GM12878 (cell line): ENCODE measurements around the gene MS4A6A. TPM values are rescaled to one million over a fixed set of nuclear protein-coding genes. Genes with fewer than 3 reads are reported as not detected.

ENCODE experiments used
- ATAC-seq: fragments of 200-7000 bp; cut with Tn5 transposase; 3 replicates; pipeline ENCODE4 v1.9.1; 2020; ENCODE audit warnings: mild to moderate bottlenecking, moderate library complexity
- BruUV-seq: library from RNA; stranded (reverse); fragments of 400-500 nt; replicated peaks from 2 replicates; lab custom pipeline; 2021; lab: Mats Ljungman, UMichigan
- CTCF ChIA-PET: fragments of 300-600 bp; sonication (Branson Sonifier 250); formaldehyde crosslinking; extraction: SDS; loops from one replicate; lab custom pipeline; 2021; ENCODE audit warnings: inconsistent platforms; lab: Yijun Ruan, JAX
- POLR2A ChIA-PET: fragments of 350-600 bp; formaldehyde crosslinking; extraction: SDS; loops from one replicate; lab custom pipeline; 2021; ENCODE audit warnings: inconsistent platforms; lab: Charles Lee
- RAD21 ChIA-PET: fragments of 300-600 bp; sonication (Branson Sonifier 250); formaldehyde crosslinking; loops from one replicate; lab custom pipeline; 2023; ENCODE audit warnings: antibody characterized with exemption; ENCODE audit not compliant: unreplicated experiment; lab: Charles Lee
- SMC1A ChIA-PET: fragments of 300-600 bp; sonication (Branson Sonifier 250); formaldehyde crosslinking; loops from one replicate; lab custom pipeline; 2023; ENCODE audit not compliant: unreplicated experiment, uncharacterized antibody; lab: Charles Lee
- DNase-seq: peaks from one replicate; pipeline ENCODE4 v3.0.0-alpha.2; 2011; ENCODE audit warnings: low read depth, low spot score
- FAIRE-seq: peaks from 3 replicates; lab custom pipeline; 2011; peaks lifted over from hg19 to GRCh38; lab: Jason Lieb, UNC
- H2AFZ ChIP-seq: 2 replicates; pipeline ENCODE4 v1.6.0; 2011; ENCODE audit warnings: low read depth, low read length, control low read depth; ENCODE audit not compliant: control insufficient read depth
- H3K27ac ChIP-seq: 2 replicates; pipeline ENCODE4 v1.5.1; 2011; ENCODE audit warnings: control low read depth; ENCODE audit not compliant: control insufficient read depth, insufficient read depth
- H3K27me3 ChIP-seq, 2 experiments: replicated peaks in 1 of 2; 2 replicates each; pipeline versions ENCODE4 v1.6.0 to v1.6.1; 2011; ENCODE audit warnings: low read length in 1 of 2; ENCODE audit not compliant: control insufficient read depth in 2 of 2, insufficient read depth in 2 of 2
- H3K36me3 ChIP-seq, 2 experiments: 2 replicates each; pipeline ENCODE4 v1.5.1; 2011; ENCODE audit warnings: low read length in 1 of 2; ENCODE audit not compliant: control insufficient read depth in 2 of 2, insufficient read depth in 2 of 2
- H3K4me1 ChIP-seq: 2 replicates; pipeline ENCODE4 v1.6.1; 2011; ENCODE audit warnings: mild to moderate bottlenecking, low read length, moderate library complexity, mixed read lengths; ENCODE audit not compliant: control insufficient read depth, insufficient read depth
- H3K4me2 ChIP-seq: 2 replicates; pipeline ENCODE4 v1.6.0; 2011; ENCODE audit warnings: control low read depth; ENCODE audit not compliant: control insufficient read depth, insufficient read depth
- H3K4me3 ChIP-seq: fragments of 200-600 bp; sonication (generic); 2 replicates; pipeline ENCODE4 v1.5.1; 2016
- H3K79me2 ChIP-seq: 2 replicates; pipeline ENCODE4 v1.6.0; 2011; ENCODE audit warnings: low read length; ENCODE audit not compliant: control insufficient read depth, insufficient read depth
- H3K9ac ChIP-seq: 2 replicates; pipeline ENCODE4 v1.8.0; 2011; ENCODE audit warnings: low read length, control low read depth, mixed read lengths; ENCODE audit not compliant: control insufficient read depth, insufficient read depth
- H3K9me3 ChIP-seq: replicated peaks from 3 replicates; pipeline ENCODE4 v1.5.1; 2011; ENCODE audit warnings: mild to moderate bottlenecking, low read length; ENCODE audit not compliant: control insufficient read depth, insufficient read depth
- H4K20me1 ChIP-seq: 2 replicates; pipeline ENCODE4 v1.6.0; 2011; ENCODE audit not compliant: control insufficient read depth, insufficient read depth
- ASH2L ChIP-seq: fragments of 300-600, 200-600 bp; sonication (generic); IDR thresholded peaks from 2 replicates; pipeline ENCODE4 v1.6.1; 2017; ENCODE audit warnings: low read depth, mild to moderate bottlenecking, borderline replicate concordance
- BMI1 ChIP-seq: fragments of 450-650 bp; IDR thresholded peaks from 2 replicates; pipeline ENCODE4 v1.6.1; 2016; ENCODE audit warnings: mild to moderate bottlenecking, moderate library complexity, borderline replicate concordance
- KLF5 ChIP-seq: fragments of 450-650 bp; IDR thresholded peaks from 2 replicates; pipeline ENCODE4 v1.6.1; 2014; ENCODE audit warnings: mild to moderate bottlenecking; ENCODE audit not compliant: partially characterized antibody
- MYC ChIP-seq: IDR thresholded peaks from 2 replicates; pipeline ENCODE4 v1.6.1; 2011; ENCODE audit warnings: mild to moderate bottlenecking, low read length, moderate library complexity, inconsistent platforms; ENCODE audit not compliant: insufficient read depth, insufficient replicate concordance, insufficient read length, severe bottlenecking
- NFXL1 ChIP-seq: fragments of 450-650 bp; IDR thresholded peaks from 2 replicates; pipeline ENCODE4 v1.6.1; 2017; ENCODE audit warnings: antibody characterized with exemption, mild to moderate bottlenecking, borderline replicate concordance
- NR2C2 ChIP-seq: IDR thresholded peaks from 2 replicates; pipeline ENCODE4 v1.6.1; 2011; ENCODE audit warnings: borderline replicate concordance, low read depth; ENCODE audit not compliant: control insufficient read depth, insufficient read length
- NRF1 ChIP-seq: conservative IDR thresholded peaks from 2 replicates; pipeline ENCODE4 v1.6.1; 2011; ENCODE audit warnings: mild to moderate bottlenecking, low read depth, low read length, improper control_type of control experiment
- TBL1XR1 ChIP-seq: IDR thresholded peaks from 2 replicates; pipeline ENCODE4 v1.6.1; 2012; ENCODE audit warnings: low read depth, low read length, improper control_type of control experiment
- WGBS: methylation state at CpG from one replicate; pipeline ENCODE4 v1.1.6; 2016; ENCODE audit warnings: low lambda C conversion rate; ENCODE audit not compliant: insufficient replicate concordance, insufficient coverage; ENCODE audit errors: missing lambda C conversion rate; 5-methylcytosine and 5-hydroxymethylcytosine counted together
- in situ Hi-C: fragments of 300-500 bp; cut with MboI; formaldehyde crosslinking; loops from 9 replicates; pipeline ENCODE4 v1.14.3; 2018; ENCODE audit warnings: mixed read lengths
- intact Hi-C: fragments of 100-400 bp; cut with micrococcal nuclease; formaldehyde crosslinking; loops from one replicate; pipeline ENCODE4 v1.14.2; 2022; ENCODE audit not compliant: unreplicated experiment
- polyA plus RNA-seq, 11 experiments: library from polyadenylated mRNA; depleted of rRNA in 4 of 11; unstranded in 6 of 11; stranded (reverse) in 5 of 11; fragments of >200 nt; fragmentation: Nextera tagmentation in 4 of 11; fragmentation: Illumina TruSeq in 1 of 11; extraction: Ambion mirVana in 4 of 11; extraction: Trizol in 1 of 11; gene quantifications; 1 replicate in 1 of 11; 2 replicates in 10 of 11; pipeline versions ENCODE4 v1.2.1 to v1.2.3, GENCODE V29; 2011 to 2016; ENCODE audit warnings: inconsistent platforms in 2 of 11, missing spikeins in 2 of 11, low read depth in 1 of 11
- total RNA-seq, 4 experiments: library from RNA; depleted of rRNA in 3 of 4; stranded (reverse); fragments of >200 nt in 3 of 4; fragmentation: Illumina TruSeq in 1 of 4; extraction: Trizol in 1 of 4; gene quantifications; 2 replicates each; pipeline versions ENCODE4 v1.2.1 to v1.2.3, GENCODE V29; 2013 to 2021

Gene MS4A6A
- total and polyA plus RNA-seq, 10 of the 15 experiments (the other 5 are each of a cell fraction or from before 2014, with no cell fraction given) = 0.75 to 30.7 (median 9.0) TPM

GRCh38 chr11:60161107-60161506, 21.8 kb downstream of the MS4A6A start:
- Histone ChIP-seq H3K4me1 (no peaks in the 10 kb centered on the region), H3K4me3 (no peak overlapping the region), H3K9ac (no peak overlapping the region), H3K9me3 (no peaks in the 10 kb centered on the region; the same call in 2 of the 3 replicates), H3K79me2 (no peaks in the 10 kb centered on the region), H3K36me3 (no peaks in the 10 kb centered on the region), H3K4me2 (no peak overlapping the region), H2AFZ (no peak overlapping the region), H3K27me3 (no peaks in the 10 kb centered on the region; a peak in 1 of 4 replicates), H4K20me1 (no peaks in the 10 kb centered on the region), H3K27ac (no peak overlapping the region)
- in situ Hi-C loops = no loop called here
- ChIA-PET RAD21 (no interaction called here), SMC1A (interaction anchor here (1.0 to 1.8 kb wide), 3 partner anchors 11 to 90 kb away, joined by 3 to 7 read pairs (median 3); no protein-coding TSS in a partner anchor), CTCF (interaction anchor here (0.9 to 2.6 kb wide), 3 partner anchors 42 to 107 kb away, joined by 3 to 12 read pairs (median 4); no protein-coding TSS in a partner anchor), POLR2A (interaction anchor here (0.5 kb wide), 1 partner anchor 197 kb away, joined by 3 read pairs; no protein-coding TSS in a partner anchor)
- no TSS peak for BruUV-seq
- 0% methylated on average over 2 of the region's 2 CpGs for WGBS
- intact Hi-C loops = no loop called here
- DNase-seq (no peak), FAIRE-seq (no peak), ATAC-seq (no peak)
- no peak for TF ChIP-seq MYC
- no peak for TF ChIP-seq ASH2L

- SMC1A ChIA-PET = interaction anchor here (1.2 kb wide), 1 partner anchor 11 kb away, joined by 3 read pairs; no protein-coding TSS in a partner anchor
- DNase-seq (no peak), ATAC-seq (no peak), FAIRE-seq (no peak)
- Histone ChIP-seq H2AFZ (no peak overlapping the region), H3K9ac (no peak overlapping the region), H4K20me1 (no peaks in the 10 kb centered on the region), H3K4me1 (no peaks in the 10 kb centered on the region), H3K9me3 (no peaks in the 10 kb centered on the region; the same call in 2 of the 3 replicates), H3K4me2 (no peak overlapping the region), H3K27ac (no peak overlapping the region), H3K27me3 (no peaks in the 10 kb centered on the region; a peak in 1 of 4 replicates), H3K36me3 (no peaks in the 10 kb centered on the region), H3K79me2 (no peaks in the 10 kb centered on the region), H3K4me3 (no peak overlapping the region)
- POLR2A ChIA-PET = no interaction called here
- RAD21 ChIA-PET = interaction anchor here (0.7 kb wide), 1 partner anchor 91 kb away, joined by 3 read pairs; no protein-coding TSS in a partner anchor
- TF ChIP-seq NR2C2 = no peak
- TF ChIP-seq KLF5 = no peak
- no peak for TF ChIP-seq TBL1XR1
- no peak for TF ChIP-seq NRF1
- TF ChIP-seq NFXL1 = no peak
- TF ChIP-seq BMI1 = no peak
- no TSS peak for BruUV-seq
- 0% methylated on average over 1 of the region's 1 CpG for WGBS
- intact Hi-C loops = no loop called here
- in situ Hi-C loops = no loop called here
- CTCF ChIA-PET = interaction anchor here (1.4 to 2.6 kb wide), 2 partner anchors 91 to 92 kb away, joined by 4 to 12 read pairs; no protein-coding TSS in a partner anchor
Measured at GRCh38 chr11:60159868-60160267, 23.0 kb downstream of the MS4A6A start.
